Midbrain (tissue), 1 donor: ENCODE results near the gene PSMD13.

Experiments
- DNase-seq: peaks from one replicate; lab custom pipeline; 2025; lab: John Stamatoyannopoulos, UW

PSMD13 gene

GRCh38 chr11:204587-205109, 32.1 kb upstream of the PSMD13 start:
- DNase-seq: no peak

- no peak for DNase-seq
Measured at GRCh38 chr11:205221-206001, 31.4 kb upstream of the PSMD13 start.

- no peak for DNase-seq
Measured at GRCh38 chr11:206002-206384, 30.8 kb upstream of the PSMD13 start.

GRCh38 chr11:206526-207207, 30.1 kb upstream of the PSMD13 start:
- no peak for DNase-seq

- DNase-seq: peak; percentile 99
Measured at GRCh38 chr11:207208-207862, 29.4 kb upstream of the PSMD13 start, which contains the start of the genes BET1L and RIC8A. TSS of gene BET1L (minus strand) at chr11:207399. CDS start at chr11:207321, 78 bp downstream. TSS of gene RIC8A (plus strand) at chr11:207708. CDS start at chr11:208855, 1,147 bp downstream.

GRCh38 chr11:207863-208180, 29.0 kb upstream of the PSMD13 start:
- no peak for DNase-seq

GRCh38 chr11:208181-208916, 28.4 kb upstream of the PSMD13 start:
- peak; percentile 76 for DNase-seq

- DNase-seq: no peak
Measured at GRCh38 chr11:208917-209260, 27.9 kb upstream of the PSMD13 start.

- no peak for DNase-seq
Measured at GRCh38 chr11:209275-210121, 27.3 kb upstream of the PSMD13 start.

GRCh38 chr11:210122-210802, 26.5 kb upstream of the PSMD13 start:
- no peak for DNase-seq

- no peak for DNase-seq
Measured at GRCh38 chr11:210803-211180, 26.0 kb upstream of the PSMD13 start.

- DNase-seq: no peak
Measured at GRCh38 chr11:211295-211694, 25.5 kb upstream of the PSMD13 start.

GRCh38 chr11:211741-212140, 25.0 kb upstream of the PSMD13 start:
- no peak for DNase-seq

- no peak for DNase-seq
Measured at GRCh38 chr11:212150-213100, 24.4 kb upstream of the PSMD13 start.

GRCh38 chr11:213111-213510, 23.7 kb upstream of the PSMD13 start:
- DNase-seq: no peak

GRCh38 chr11:214083-214482, 22.7 kb upstream of the PSMD13 start:
- DNase-seq: no peak

GRCh38 chr11:215581-216037, 21.2 kb upstream of the PSMD13 start:
- DNase-seq: no peak

GRCh38 chr11:216081-216974, 20.4 kb upstream of the PSMD13 start:
- DNase-seq: no peak
